Right atrium auricular region (tissue), 2 donors: ENCODE data around the gene KCNJ10. TPM values are rescaled to one million over a fixed set of nuclear protein-coding genes. Genes with fewer than 3 reads are reported as not detected.

Source experiments
- DNase-seq: peaks from one replicate; pipeline ENCODE4 v3.0.0-alpha.2; 2019; ENCODE audit warnings: low spot score
- H3K27ac ChIP-seq, 2 donors: fragments of 200-600 bp; sonication (generic); 1 replicate in 1 of 2; 2 replicates in 1 of 2; pipeline ENCODE4 v1.5.1; 2016 to 2019
- H3K27me3 ChIP-seq, 2 donors: fragments of 200-600 bp; sonication (generic); one replicate each; pipeline versions ENCODE4 v1.5.1 to v1.6.0; 2017 to 2019
- H3K36me3 ChIP-seq: fragments of 200-600 bp; sonication (generic); one replicate; pipeline ENCODE4 v1.5.1; 2016
- H3K4me1 ChIP-seq, 2 donors: fragments of 200-600 bp; sonication (generic); one replicate each; pipeline versions ENCODE4 v1.5.1 to v1.6.0; 2017 to 2019
- H3K4me3 ChIP-seq, 2 donors: fragments of 200-600 bp; sonication (generic); 1 replicate in 1 of 2; 2 replicates in 1 of 2; pipeline ENCODE4 v1.5.1; 2017 to 2019; ENCODE audit warnings: mild to moderate bottlenecking in 1 of 2, moderate library complexity in 1 of 2
- H3K9me3 ChIP-seq, 2 donors: fragments of 200-600 bp; sonication (generic); one replicate each; pipeline ENCODE4 v1.5.1; 2019
- CTCF ChIP-seq, 2 donors: fragments of 200-600 bp; sonication (generic); IDR thresholded peaks; one replicate each; pipeline ENCODE4 v1.5.1; 2019; ENCODE audit warnings: antibody characterized with exemption in 2 of 2
- total RNA-seq, 2 donors: library from RNA; depleted of rRNA; stranded (reverse); fragments of >200 nt; gene quantifications; one replicate each; pipeline ENCODE4 v1.1.0, GENCODE V29; 2016

KCNJ10 gene
- total RNA-seq, 2 donors from 2014 or later = 0.20 TPM; not detected in 1

- H3K27me3 ChIP-seq = no peaks in the 10 kb centered on the region
- H3K36me3 ChIP-seq = no peaks in the 10 kb centered on the region
- DNase-seq = no peak
- H3K4me3 ChIP-seq = no peak overlapping the region
- H3K9me3 ChIP-seq = no peaks in the 10 kb centered on the region
- no peak overlapping the region for H3K27ac ChIP-seq
- no peak for TF ChIP-seq CTCF (IDR thresholded peaks at IDR 0.05)
- H3K4me1 ChIP-seq = peaks cover 0 to 12% of the 10 kb centered on the region in 2 donors
Observed at GRCh38 chr1:160068225-160068624, 1.7 kb downstream of the KCNJ10 start.

GRCh38 chr1:160066829-160067745 is 2.9 kb downstream of the KCNJ10 start:
- DNase-seq = no peak
- TF ChIP-seq CTCF (IDR thresholded peaks at IDR 0.05) = no peak
- Histone ChIP-seq H3K27ac (no peak overlapping the region), H3K4me3 (no peak overlapping the region), H3K4me1 (peaks cover 0 to 12% of the 10 kb centered on the region in 2 donors), H3K36me3 (no peaks in the 10 kb centered on the region), H3K9me3 (no peaks in the 10 kb centered on the region), H3K27me3 (no peaks in the 10 kb centered on the region)

- Histone ChIP-seq H3K36me3 (no peaks in the 10 kb centered on the region), H3K9me3 (no peaks in the 10 kb centered on the region), H3K27ac (no peak overlapping the region), H3K27me3 (no peaks in the 10 kb centered on the region), H3K4me1 (peaks cover 0 to 3% of the 10 kb centered on the region in 2 donors), H3K4me3 (no peak overlapping the region)
- no peak for DNase-seq
- no peak for TF ChIP-seq CTCF (IDR thresholded peaks at IDR 0.05)
Observed at GRCh38 chr1:160064746-160065145, 5.2 kb downstream of the KCNJ10 start.

- no peak overlapping the region for H3K4me3 ChIP-seq
- H3K4me1 ChIP-seq = no peaks in the 10 kb centered on the region
- no peaks in the 10 kb centered on the region for H3K27me3 ChIP-seq
- DNase-seq = no peak
- no peak overlapping the region for H3K27ac ChIP-seq
- TF ChIP-seq CTCF (IDR thresholded peaks at IDR 0.05) = no peak
- H3K36me3 ChIP-seq = no peaks in the 10 kb centered on the region
- no peaks in the 10 kb centered on the region for H3K9me3 ChIP-seq
Observed at GRCh38 chr1:160064164-160064563, 5.8 kb downstream of the KCNJ10 start.

- Histone ChIP-seq H3K4me1 (no peaks in the 10 kb centered on the region), H3K4me3 (no peak overlapping the region), H3K36me3 (no peaks in the 10 kb centered on the region), H3K9me3 (no peaks in the 10 kb centered on the region), H3K27ac (no peak overlapping the region), H3K27me3 (no peaks in the 10 kb centered on the region)
- TF ChIP-seq CTCF (IDR thresholded peaks at IDR 0.05) = no peak
- DNase-seq = no peak
Observed at GRCh38 chr1:160063176-160063575, 6.8 kb downstream of the KCNJ10 start.

GRCh38 chr1:160062230-160062532 is 7.8 kb downstream of the KCNJ10 start:
- DNase-seq = no peak
- H3K27me3 ChIP-seq = no peaks in the 10 kb centered on the region
- H3K9me3 ChIP-seq = no peaks in the 10 kb centered on the region
- no peak overlapping the region for H3K27ac ChIP-seq
- H3K4me3 ChIP-seq = no peak overlapping the region
- H3K36me3 ChIP-seq = no peaks in the 10 kb centered on the region
- H3K4me1 ChIP-seq = no peaks in the 10 kb centered on the region
- TF ChIP-seq CTCF (IDR thresholded peaks at IDR 0.05) = no peak
